Tibial artery (tissue), 4 donors: ENCODE data around the gene CBX5.

ENCODE experiments used
- DNase-seq, 2 donors: peaks; one replicate each; pipeline ENCODE4 v3.0.0-alpha.2; 2019
- H3K27ac ChIP-seq, 2 donors: fragments of 200-600 bp; sonication (generic) in 1 of 2; 1 replicate in 1 of 2; 2 replicates in 1 of 2; pipeline ENCODE4 v1.5.1; 2018 to 2019; ENCODE audit warnings: mild to moderate bottlenecking in 1 of 2
- H3K27me3 ChIP-seq, 2 donors: fragments of 200-600 bp; sonication (generic) in 1 of 2; one replicate each; pipeline versions ENCODE4 v1.5.1 to v1.6.0; 2016 to 2019
- H3K36me3 ChIP-seq, 3 donors: fragments of 200-600 bp; sonication (generic) in 2 of 3; one replicate each; pipeline ENCODE4 v1.5.1; 2016 to 2019; ENCODE audit warnings: mild to moderate bottlenecking in 2 of 3
- H3K4me1 ChIP-seq, 4 donors: fragments of 200-600 bp; sonication (generic) in 2 of 4; 1 replicate in 3 of 4; 2 replicates in 1 of 4; pipeline ENCODE4 v1.5.1; 2016 to 2019
- H3K4me3 ChIP-seq, 2 donors: fragments of 200-600 bp; sonication (generic) in 1 of 2; 1 replicate in 1 of 2; 2 replicates in 1 of 2; pipeline ENCODE4 v1.5.1; 2018 to 2019; ENCODE audit warnings: mild to moderate bottlenecking in 2 of 2
- H3K9me3 ChIP-seq, 3 donors: fragments of 200-600 bp; sonication (generic) in 1 of 3; one replicate each; pipeline ENCODE4 v1.5.1; 2016 to 2019
- CTCF ChIP-seq, 2 experiments: fragments of 200-600 bp in 1 of 2; fragments of 450-650 bp in 1 of 2; IDR thresholded peaks; one replicate each; pipeline ENCODE4 v1.5.1; 2017 to 2019; ENCODE audit warnings: antibody characterized with exemption in 2 of 2, mild to moderate bottlenecking in 1 of 2, moderate library complexity in 1 of 2
- intact Hi-C: fragments of 100-400 bp; cut with DNase I; formaldehyde crosslinking; loops from one replicate; pipeline ENCODE4 v1.15.0; 2023; ENCODE audit warnings: low total_unique reads

CBX5 gene

GRCh38 chr12:54220567-54220966 is 59.4 kb downstream of the CBX5 start:
- Histone ChIP-seq H3K27ac (no peak overlapping the region), H3K4me3 (no peak overlapping the region), H3K4me1 (peaks cover 0 to 27% (median 23%) of the 10 kb centered on the region in 4 donors), H3K27me3 (peaks cover 0 to 15% of the 10 kb centered on the region in 2 donors), H3K9me3 (no peaks in the 10 kb centered on the region), H3K36me3 (no peaks in the 10 kb centered on the region)
- no peak for DNase-seq
- intact Hi-C loops = loop anchor here (10.0 kb wide), 1 partner anchor 144 kb away; the partner anchor contains the start of gene GPR84
- no peak for TF ChIP-seq CTCF (IDR thresholded peaks at IDR 0.05)

DNA sequence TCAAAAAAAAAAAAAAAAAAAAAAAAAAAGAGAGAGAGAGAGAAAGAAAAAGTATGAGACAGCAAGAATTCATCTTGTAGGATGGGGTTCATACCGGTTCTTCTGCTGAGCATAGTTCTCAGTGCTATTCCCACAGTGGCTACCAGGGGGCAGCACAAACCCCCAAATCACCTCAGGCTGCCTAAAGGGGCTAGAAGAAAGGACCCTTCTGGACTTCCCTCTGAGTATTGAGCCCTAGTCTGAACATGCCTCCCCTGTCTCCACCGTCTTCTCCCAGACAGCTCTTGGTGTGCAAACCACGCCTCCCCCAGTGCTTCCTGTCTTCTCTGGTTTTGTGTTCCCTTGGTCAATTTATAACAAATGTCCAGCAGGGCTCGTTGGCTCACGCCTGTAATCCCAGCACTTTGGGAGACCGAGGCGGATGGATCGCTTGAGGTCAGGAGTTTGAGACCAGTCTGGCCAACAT is 59.8 kb downstream of the CBX5 start:
- TF ChIP-seq CTCF (IDR thresholded peaks at IDR 0.05) = peak; percentile 79
- H3K27me3 ChIP-seq = peaks cover 0 to 15% of the 10 kb centered on the region in 2 donors
- intact Hi-C loops = loop anchor here (10.0 kb wide), 1 partner anchor 145 kb away; the partner anchor contains the start of gene GPR84
- no peaks in the 10 kb centered on the region for H3K36me3 ChIP-seq
- H3K4me3 ChIP-seq = no peak overlapping the region
- no peaks in the 10 kb centered on the region for H3K9me3 ChIP-seq
- H3K27ac ChIP-seq = no peak overlapping the region
- peaks cover 0 to 31% (median 24%) of the 10 kb centered on the region in 4 donors for H3K4me1 ChIP-seq
- DNase-seq = peak; percentile 69 to 82

DNA sequence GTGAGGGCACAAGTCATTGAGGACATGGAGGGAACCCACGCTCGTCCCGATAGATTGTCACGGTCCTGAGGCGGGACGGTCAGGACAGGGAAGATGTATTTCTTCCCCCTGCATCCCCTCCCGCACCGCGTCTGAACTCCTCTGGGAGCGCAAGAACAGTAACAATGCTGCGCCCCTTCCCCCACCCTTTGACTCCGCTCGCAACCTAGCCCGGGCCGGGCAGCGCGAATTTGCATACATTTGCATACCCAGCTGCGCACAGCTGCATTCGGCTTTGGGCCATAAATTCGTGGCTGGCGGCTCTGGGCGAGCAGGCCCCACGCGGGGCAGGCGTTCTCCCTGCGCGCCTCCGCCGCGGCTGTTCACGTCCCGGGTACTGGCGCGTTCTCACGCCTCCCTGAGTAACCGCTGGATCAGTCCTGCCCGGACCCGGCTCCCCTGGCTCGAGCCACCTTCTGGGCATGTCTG is 62.1 kb downstream of the CBX5 start:
- H3K27me3 ChIP-seq = peaks cover 0 to 15% of the 10 kb centered on the region in 2 donors
- no peak for DNase-seq
- peak overlapping the region; percentile 15 to 44 for H3K4me3 ChIP-seq
- intact Hi-C loops = no loop called here
- no peaks in the 10 kb centered on the region for H3K36me3 ChIP-seq
- no peaks in the 10 kb centered on the region for H3K9me3 ChIP-seq
- no peak for TF ChIP-seq CTCF (IDR thresholded peaks at IDR 0.05)
- peaks cover 0 to 40% (median 30%) of the 10 kb centered on the region in 4 donors for H3K4me1 ChIP-seq
- H3K27ac ChIP-seq = no peak overlapping the region

GRCh38 chr12:54216797-54217661 is 62.9 kb downstream of the CBX5 start:
- intact Hi-C loops = no loop called here
- Histone ChIP-seq H3K27me3 (peaks cover 0 to 15% of the 10 kb centered on the region in 2 donors), H3K4me3 (peak overlapping the region; percentile 15 to 44), H3K9me3 (no peaks in the 10 kb centered on the region), H3K4me1 (peaks cover 0 to 40% (median 30%) of the 10 kb centered on the region in 4 donors), H3K36me3 (no peaks in the 10 kb centered on the region), H3K27ac (no peak overlapping the region)
- TF ChIP-seq CTCF (IDR thresholded peaks at IDR 0.05) = peak; percentile 67 to 79
- peak; percentile 63 to 80 for DNase-seq

DNA sequence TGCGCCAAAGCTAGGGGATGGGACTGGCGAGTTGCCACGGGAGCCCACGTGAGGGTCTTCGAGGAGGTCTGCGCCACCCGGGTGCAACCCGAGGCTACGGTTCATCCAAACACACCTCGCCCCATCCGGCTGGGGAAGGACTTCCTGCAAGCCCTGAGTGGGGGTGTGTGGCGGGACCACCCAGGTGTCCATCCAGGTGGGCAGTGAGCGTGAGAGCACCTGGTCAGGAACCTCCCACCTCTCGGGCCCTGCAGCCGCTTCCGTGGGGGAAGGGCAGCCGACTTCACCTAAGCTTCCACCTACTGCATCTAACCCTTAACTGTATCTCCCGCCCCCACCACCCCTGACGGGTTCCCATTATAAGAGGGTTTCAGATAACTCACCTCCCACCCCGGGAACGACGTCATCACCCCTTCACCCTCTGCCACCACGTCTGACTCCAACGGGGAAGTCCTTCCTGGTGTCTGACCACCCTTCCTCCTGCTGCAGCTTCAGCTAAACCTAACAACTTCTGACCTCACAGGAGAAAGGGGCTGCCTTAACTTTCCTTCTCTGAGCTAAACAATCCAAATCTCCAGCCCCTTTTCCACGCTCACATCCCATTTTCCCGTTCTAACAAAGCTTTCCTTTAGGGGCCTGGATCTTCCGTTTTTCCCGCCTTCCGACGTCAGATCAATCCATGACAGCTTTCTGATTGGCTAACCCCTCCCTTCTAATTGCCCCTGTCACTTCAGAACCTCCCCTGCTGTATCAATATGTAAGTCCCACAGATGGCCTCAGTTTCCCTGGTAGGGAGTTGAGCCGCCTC is 63.7 kb downstream of the CBX5 start:
- peak overlapping the region; percentile 15 to 44 for H3K4me3 ChIP-seq
- no peak for DNase-seq

More for the DNA sequence above, 63.7 kb downstream of the CBX5 start:
- Histone ChIP-seq H3K9me3 (no peaks in the 10 kb centered on the region), H3K4me1 (peaks cover 0 to 40% (median 30%) of the 10 kb centered on the region in 4 donors), H3K27me3 (peaks cover 0 to 15% of the 10 kb centered on the region in 2 donors), H3K36me3 (no peaks in the 10 kb centered on the region), H3K27ac (no peak overlapping the region)
- intact Hi-C loops = no loop called here
- TF ChIP-seq CTCF (IDR thresholded peaks at IDR 0.05) = no peak
